ENCODE results near the gene PPP2R2D.

Gene PPP2R2D

DNA sequence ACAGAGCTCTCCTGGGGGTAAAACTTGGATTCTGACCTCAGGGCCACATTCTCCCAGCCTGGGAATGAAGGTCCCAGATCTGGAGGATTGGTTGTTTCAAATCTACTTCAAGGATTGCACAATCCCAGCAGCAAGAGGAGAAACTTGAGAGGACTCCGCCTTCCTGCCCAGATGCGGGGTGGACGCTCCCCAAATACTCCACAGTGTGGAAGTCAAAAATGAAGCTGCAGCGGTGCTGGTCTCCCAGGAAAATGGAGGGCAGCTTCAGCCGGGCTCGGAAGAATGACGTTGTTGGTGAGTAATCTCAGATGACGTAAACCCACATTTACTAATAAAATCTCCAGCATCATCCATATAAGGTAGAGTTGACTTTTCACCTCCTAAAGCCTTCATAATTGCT lies 31.5 kb upstream of the PPP2R2D start:
- no peak for DNase-seq

DNA sequence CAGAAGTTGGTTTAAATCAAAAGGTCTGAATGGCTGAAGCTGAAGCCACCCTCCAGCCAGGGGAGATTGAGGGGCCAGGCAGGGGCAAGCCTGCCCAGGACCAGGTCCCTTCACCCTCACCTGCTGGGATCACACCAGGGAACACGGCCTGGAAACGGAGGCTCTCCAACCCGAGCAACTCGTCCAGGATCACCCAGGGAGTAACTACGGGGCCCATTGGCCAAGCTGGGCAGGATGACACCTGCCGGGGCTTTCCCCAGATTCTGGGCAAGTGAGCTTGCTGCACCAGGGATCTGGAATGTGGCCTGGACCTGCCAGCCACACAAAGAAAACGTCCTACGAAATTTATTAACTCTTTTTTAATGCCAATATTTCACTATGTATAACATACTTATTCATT lies 30.4 kb upstream of the PPP2R2D start:
- DNase-seq, result no peak

DNA sequence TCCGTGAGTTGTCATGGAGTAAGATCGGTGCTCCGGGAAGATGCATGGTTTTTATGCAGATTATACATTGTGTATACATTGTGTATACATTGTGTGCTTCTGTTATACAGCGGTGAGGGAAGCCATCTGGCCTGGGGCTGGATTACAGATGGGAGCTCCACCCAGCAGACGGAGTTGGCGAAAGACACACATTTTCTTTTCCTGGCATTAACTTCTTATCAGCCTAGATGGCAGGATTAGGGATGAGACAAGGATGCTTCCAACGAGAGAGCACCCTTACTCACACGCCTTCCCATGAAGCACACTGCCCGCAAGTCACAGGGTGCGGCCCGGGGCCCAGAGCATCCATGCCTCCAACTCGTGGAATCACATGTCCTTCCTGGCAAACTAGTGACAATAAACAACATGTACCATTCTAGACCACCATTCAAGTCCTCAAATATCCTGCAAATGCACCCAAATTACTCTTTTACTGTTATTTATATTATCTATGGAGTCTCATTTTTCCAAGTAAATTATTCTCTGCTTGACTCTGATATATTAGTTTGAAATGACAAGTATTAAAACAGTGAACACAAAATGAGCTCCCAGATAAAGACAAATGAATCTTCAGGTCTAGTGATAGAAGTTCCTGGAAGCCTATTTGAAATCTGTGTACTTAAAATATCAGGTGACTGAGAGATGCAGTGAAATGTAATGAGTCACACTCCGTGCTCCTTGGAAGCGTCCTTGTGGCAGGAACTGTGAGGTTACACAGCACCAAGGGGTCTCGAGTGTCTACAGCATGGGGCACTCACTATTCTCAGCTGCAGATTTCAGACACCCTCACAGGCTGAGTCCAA lies 29.8 kb upstream of the PPP2R2D start:
- DNase-seq, result no peak

DNA sequence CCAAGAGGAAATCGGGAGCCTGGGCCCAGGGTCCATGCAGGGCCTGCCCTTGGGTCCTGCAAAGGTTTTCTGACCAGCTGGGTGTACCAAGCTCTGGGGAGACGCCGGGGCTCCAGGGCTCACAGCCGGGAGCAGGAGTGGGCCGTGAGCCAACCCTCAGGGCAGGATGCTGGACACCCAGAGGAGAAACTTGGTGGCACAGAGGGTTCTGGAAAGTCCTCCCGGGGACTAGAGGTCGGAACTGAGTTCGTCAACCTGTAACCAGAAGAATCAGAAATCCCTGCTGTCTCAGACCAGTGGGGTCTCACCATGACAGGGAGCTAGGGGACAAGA lies 29.2 kb upstream of the PPP2R2D start:
- no peak for DNase-seq

DNA sequence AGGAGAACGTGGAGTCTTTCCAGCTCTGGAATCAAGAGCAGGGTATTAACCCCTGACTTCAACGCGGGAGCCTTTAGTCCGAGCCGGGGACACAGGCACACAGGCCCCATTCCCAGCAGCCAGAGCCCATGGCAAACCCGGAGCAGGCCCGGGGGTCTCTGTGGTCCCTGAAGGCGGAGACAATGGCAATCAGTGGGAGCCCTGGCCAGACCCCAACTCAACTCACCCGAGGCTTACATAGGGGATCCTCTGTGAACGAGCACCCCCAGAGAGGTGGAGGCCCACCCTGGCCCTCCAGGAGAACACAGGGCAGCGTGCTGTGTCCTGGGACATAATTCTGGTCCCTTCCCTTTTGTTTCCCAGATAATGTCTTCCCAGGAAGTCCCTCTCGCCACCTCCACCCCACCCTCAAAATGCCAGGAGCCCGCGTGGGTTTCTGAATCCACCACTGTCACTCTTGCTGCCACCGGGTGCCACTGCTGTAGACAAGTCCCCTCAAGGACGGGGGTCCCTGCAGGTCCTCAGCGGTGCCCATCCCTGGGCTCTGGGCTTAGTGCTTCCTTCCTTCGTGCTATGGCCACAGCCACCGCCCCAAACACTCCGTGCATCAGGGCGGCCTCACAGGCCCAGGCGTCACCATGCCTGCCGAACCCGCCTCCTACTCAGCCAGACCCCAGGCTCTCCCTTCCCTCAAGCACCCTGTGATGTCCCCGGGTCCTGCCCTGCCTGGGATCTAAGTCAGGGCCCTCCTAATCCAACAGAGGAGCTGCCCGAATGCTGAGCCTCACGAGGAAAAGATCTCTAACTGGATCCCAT lies 28.6 kb upstream of the PPP2R2D start:
- no peak for DNase-seq

DNA sequence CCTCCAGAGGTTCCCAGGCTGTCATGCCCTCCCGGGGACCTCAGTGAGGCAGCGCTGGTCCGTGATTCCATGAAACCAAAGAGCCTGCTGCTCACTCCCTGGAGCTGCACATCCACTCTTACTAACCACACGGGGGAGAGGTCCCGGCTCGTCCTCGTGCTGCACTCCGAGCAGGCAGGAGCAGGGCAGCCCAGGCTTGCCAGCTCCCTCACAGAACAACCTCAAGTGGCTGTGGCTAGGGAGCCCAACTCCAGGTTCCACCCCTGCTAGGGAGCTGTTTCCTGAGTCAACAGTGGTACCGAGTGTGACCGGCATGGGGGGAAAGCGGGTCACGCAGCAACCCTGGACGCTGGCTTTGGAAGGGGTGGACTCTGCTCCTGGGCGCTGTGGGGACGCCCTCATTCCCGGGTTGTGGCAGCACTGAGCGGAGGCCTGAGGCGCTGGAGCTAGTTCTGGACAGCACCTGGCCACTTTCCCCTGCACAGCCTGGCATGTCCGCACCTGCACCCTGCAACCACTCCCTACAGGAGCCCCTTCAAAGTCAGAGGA lies 27.9 kb upstream of the PPP2R2D start:
- DNase-seq, result no peak

DNA sequence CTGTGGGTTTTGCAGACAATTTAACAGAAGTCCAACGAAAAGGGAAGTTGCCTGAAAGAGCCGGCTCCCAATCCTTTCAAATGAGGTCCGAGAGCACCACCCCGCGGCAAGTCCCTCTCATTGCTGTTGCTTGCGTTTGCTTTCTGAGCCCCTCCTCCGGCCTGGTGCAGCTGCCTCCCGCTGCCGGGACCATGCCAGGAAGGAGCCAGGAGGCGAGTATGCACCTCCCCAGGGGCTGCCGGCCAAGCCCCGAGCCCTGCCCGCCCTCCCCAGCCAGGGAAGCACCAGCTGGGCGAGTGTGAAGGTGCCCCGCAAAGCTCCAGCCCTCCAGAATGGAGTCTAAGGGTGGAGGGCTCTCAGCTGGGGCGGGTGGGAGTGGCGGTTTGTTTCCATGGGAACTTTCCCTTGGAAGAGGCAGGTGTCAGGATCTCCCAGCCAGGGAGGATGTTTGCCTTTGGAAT lies 25.8 kb upstream of the PPP2R2D start:
- DNase-seq, result peak; percentile 73

DNA sequence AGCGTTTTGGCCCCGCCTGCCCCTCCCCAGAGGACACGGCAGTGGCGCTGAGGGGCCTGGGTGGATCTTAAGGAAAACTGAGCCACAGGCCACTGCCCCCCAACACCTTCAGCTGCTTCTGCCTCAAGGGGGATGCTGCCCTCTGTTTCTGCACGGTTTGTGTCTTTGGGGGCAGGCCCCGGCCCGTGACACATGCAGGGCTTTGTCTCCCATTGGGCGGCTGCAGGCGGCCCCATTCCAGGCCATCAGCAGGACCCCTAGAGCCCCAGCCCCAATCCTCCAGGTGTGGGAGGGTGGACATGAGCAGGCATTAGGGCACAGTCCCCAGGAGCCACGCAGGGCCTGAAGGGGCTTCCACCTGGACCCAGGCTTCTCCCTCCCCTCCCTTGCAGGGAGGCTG lies 25.3 kb upstream of the PPP2R2D start:
- DNase-seq, result no peak

DNA sequence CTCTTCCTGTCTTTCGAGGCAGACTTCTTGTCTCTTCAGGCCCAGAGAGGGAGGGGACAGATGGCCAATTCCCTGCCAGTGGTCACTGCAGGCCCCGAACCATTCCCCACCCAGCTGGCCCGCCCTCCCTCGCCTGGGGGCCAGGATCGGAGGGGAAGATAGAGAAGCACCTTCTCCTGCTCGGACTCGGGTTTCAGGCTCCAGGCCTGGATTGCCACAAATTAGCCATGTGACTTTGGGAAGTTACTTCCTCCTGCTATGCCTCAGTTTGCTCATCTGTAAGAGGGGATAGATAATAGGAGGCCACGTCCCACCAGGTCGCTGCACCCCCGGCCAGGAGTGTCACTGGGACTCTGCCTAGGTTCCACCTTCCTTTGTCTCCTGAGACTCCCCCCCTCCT lies 24.8 kb upstream of the PPP2R2D start:
- no peak for DNase-seq

DNA sequence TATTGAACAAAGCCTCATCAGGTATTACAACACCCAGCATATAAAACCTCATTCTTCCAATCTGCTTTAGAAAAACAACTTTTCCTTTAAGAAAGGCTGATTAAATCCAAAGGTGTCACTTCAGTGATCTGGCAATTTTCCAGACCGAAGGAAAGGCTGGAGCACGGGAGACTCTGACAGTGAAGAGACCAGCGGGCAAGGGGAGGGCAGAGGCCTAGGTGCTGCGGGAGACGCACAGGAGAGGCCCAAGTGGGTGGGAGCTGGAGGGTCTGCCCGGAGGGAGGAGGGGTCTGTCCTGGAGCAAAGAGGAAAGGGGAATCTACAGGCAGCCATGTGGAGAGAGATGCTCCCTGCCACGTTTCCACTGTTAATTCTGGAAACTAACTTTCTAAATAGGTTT lies 24.3 kb upstream of the PPP2R2D start:
- DNase-seq, result no peak

DNA sequence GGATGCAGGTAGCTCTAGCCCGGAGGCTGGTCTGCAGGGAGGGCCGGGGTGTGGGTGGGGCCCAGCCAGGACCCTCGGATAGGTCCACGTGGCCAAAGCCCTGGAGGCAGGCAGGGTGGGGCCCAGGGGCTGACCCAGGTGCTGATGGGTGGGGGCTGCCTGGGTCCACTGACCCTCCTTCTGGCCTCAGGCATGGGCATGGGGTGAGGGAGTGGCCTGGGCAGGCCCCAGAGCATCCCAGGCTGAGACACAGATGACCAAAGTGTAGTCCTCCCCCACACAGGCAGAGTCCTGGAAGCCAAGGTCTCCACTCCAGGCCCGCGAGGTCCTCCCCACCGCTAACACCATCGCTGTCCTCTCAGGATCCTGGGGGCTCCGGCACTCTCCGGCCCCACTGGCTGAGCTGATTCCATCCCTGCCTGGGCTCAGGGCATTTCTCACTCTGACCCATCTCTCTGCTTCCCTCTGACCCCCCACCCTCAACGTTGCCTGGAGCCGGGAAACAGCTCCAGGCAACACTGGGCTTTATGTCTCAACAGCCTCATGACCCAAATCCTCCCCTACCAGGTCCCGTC lies 20.7 kb upstream of the PPP2R2D start:
- no peak for DNase-seq

DNA sequence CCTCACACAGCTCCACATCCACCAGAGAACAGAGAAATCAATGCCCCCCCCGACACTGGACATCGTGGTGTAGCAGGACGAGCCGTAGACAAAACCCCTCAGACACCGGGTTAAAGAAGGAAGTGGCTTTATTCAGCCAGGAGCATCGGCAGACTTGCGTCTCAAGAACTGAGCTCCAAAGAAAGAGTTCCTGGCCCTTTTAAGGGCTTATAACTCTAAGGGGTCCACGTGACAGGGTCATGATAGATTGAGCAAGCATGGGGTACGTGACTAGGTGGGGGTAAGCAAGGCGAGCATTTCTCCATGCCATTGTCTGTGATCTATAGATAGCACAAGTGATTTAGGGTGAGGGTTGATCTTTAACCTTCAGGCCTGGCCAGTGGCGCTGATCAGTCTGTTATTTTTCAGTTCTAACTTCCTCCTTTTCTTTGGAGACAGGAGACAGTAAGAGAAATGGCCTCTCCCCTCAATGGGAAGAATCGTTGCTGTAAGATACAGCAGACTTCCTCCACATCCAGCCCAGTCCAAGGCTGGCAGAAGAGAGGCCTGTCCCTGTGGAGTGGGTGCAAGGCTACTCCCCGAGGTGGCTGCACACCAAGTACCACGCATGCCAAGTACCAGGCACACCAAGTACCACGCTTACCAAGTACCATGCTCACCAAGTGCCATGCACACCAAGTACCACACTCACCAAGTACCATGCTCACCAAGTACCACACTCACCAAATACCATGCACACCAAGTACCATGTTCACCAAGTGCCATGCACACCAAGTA lies 19.5 kb upstream of the PPP2R2D start:
- no peak for DNase-seq

DNA sequence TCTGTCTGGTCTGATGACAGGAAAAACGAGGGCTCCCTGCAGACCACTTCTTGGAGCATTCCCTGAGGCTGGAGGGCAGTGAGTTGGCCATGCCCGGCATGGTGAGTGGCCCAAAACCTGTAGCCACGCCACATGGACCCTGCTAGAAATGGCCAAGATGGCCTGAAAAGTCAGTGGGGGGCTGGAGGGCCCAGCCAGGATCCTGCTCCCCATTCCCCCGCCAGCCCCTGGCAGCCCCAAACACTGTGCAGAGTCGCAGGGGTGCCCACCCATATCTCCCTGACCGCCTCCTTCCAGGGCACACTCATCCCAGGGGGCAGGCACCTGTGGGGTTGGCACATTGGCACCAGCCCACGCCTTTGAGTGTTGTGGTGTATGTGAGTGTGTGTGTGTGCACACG lies 18.7 kb upstream of the PPP2R2D start:
- no peak for DNase-seq

DNA sequence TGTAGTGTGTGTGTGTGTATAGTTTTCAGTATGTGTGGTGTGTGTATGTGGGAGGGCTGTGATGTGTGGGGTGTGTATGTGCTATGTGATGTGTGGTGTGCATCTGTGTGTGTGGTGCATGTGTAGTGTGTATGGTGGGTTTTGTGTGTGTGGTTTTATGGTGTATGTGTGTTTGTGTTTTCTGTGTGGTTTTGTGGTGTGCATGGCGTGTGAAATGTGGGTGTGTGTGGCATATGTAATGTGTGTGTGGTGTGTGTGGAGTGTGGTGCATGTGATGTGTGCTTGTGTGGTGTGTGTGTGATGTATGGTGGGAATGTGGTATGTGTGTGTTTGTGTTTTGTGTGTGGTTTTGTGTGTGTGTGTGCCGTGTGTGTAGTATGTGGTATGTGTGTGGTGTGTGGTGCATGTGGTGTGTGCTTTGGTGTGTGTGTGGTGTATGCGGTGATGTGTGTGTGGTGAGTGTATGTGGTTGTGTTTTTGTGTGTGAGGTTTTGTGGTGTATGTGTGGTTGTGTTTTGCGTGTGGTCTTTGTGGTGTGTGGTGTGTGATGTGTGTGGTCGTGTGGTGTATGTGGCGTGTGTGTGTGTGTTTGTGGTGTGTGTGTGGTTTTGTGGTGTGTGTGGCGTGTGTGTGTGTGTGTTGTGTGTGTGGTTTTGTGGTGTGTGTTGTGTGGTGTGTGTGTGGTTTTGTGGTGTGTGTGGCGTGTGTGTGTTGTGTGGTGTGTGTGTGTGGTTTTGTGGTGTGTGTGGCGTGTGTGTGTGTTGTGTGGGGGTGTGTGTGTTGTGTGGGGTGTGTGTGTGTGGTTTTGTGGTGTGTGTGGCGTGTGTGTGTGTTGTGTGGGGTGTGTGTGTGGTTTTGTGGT lies 18.0 kb upstream of the PPP2R2D start:
- no peak for DNase-seq

DNA sequence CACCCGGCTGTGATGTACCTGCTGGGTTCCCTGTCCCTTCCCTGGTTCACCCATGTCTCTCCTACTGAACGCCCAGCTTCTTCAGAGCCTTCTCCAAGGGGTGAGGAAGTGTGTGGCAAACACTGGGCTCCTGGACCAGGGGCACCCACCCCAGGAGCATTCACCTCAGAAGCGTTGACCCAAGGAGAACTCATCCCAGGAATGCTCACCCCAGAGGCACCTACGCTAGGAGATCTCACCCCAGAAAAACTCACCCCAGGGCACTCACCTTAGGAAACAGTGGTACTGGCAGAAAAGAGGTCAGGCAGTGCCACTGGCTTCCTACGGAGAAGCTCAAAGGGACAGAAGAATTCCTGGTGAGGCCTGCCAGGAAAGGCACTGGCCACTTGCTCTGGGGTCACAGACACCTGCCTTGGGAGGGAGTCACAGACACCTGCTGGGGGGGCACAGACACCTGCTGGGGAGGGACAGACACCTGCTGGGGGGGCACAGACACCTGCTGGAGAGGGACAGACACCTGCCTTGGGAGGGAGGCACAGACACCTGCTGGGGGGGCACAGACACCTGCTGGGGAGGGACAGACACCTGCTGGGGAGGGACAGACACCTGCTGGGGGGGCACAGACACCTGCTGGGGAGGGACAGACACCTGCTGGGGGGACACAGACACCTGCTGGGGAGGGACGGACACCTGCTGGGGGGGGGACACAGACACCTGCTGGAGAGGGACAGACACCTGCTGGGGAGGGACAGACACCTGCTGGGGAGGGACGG lies 17.0 kb upstream of the PPP2R2D start:
- peak; percentile 76 for DNase-seq

DNA sequence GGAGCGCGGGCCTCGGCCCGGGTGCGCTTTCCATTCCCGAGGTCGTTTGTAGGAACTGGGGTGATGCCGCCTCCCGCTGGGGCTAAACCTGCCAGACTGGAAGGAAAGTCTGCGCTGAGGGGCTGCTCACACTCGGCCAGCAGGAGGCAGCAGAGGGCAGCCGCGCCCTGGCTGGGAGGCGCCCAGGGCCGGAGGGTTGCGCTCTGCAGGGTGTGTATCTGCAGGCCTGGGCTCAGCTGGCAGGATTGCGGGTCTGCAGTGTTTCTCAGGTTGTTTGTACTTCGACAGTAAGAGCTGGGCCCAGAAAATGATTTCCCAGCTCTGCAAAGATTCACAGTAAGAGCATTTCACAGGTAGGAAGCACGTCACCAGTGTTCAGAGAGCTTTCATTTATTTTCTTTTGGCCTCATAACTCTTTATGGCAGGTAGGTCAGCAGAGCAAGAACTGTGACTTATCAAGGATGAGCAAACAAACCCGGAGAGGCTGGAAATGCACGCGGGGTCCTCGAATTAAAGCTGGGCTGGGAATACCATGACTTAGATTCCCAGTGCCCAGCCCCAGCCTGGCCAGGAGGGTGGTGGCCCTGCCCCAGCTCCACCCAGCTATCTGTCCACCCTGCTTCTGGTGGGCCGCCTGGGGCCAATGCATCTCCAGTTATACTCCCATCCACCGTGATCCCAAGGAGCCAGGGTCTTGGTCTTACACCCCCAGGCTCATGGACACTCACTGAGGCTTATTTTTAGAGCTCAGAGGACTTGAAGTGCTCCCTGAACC lies 15.2 kb upstream of the PPP2R2D start:
- peak; percentile 11 for DNase-seq

DNA sequence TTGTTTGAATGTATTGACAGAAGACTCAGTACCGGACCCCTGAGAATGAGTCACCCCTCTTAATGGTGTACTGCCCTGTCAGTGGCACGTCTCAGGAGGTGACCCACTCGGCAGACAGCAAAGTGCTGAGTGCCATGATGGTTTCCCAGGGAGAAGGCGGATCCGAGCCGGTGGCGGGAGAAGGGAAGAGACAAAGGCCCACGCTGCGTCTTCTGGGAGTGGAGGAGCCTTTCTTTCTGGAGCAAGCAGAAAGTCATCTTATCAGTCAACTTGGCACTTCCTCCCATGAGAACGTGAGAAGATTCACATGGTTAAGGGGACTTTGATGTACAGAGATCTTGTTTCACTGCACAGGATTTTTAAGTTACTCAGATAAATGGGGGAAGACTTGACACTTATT lies 14.6 kb upstream of the PPP2R2D start:
- no peak for DNase-seq

DNA sequence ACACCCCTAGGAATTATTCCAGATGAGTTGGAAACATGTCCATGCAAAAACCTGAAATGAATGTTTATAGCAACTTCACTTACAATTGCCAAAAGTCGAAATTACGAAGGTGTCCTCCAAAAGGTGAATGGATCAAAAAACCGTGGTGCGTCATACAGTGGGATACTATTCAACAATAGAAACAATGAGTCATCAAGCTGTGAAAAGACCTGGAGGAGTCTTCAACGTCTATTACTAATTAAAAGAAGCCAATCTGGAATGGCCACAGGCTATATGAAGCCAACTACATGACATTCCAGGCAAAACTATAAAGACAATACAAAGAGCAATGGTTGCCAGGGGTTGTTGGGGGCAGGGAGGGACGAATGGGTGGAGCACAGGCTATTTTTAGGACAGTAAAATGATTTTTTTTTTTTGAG lies 12.6 kb upstream of the PPP2R2D start:
- no peak for DNase-seq

DNA sequence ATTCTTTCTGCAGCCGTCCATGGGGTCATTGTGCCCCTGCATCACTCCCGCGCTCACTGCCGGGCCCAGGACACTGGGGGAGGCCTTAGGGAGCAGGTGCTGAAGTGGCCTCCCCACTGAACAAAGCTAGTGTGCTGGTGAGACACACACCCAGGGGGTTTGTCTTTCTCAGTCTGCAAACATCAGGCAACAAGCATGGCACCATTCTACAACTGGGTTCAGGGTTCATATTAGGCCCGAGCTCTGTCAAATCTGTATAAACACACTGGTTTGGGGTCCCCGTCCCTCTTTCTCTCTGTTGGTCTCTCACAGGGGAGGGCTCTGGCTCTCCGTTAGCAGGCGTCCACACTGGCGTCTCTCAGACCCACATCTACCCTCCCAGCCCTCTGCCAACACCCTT lies 11.1 kb upstream of the PPP2R2D start:
- DNase-seq, result no peak
